Measurements from ENCODE around the gene OR52N4.

OR52N4 gene

GRCh38 chr11:5767056-5767455 lies 13.0 kb downstream of the OR52N4 start:
- no peak overlapping the region for H3K9ac ChIP-seq (ENCODE audit: low read depth, low read length)
- H3K4me1 ChIP-seq (ENCODE audit: insufficient read depth, low read length) = no peaks in the 10 kb centered on the region
- H3K36me3 ChIP-seq (ENCODE audit: insufficient read depth, low read length) = no peaks in the 10 kb centered on the region
- no peaks in the 10 kb centered on the region for H3K9me3 ChIP-seq (ENCODE audit: control insufficient read depth, insufficient read depth, low read length)

DNA sequence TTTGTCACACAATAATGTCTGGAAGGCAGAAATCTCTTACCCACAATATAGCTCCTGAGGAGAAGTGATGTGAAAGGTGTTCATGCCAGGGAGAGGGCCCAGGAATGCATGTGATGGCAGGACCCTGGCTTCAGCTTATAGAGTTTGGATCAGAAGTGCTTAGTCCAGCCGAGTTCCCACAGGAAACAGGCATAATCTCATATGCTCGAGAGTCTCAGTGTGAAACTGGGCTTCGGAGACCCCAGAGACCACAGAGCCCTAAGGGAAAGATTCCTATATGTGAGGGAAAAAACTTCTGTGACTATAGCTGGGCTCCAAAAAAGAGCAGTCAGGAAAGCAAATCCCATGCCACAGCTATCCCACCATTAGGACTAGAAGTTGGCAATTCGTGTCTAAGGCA lies 29.2 kb downstream of the OR52N4 start, which contains the start of gene OR52N5:
OR52N5 (minus strand) TSS at position 101 of the 400 bp plus-strand sequence. CDS start 4,721 bp downstream, outside the sequence.
- no peaks in the 10 kb centered on the region for H3K4me1 ChIP-seq (ENCODE audit: insufficient read depth, low read length)
- H3K36me3 ChIP-seq (ENCODE audit: insufficient read depth, low read length) = no peaks in the 10 kb centered on the region
- H3K9ac ChIP-seq (ENCODE audit: low read depth, low read length) = no peak within 1 kb of the TSS
- H3K9me3 ChIP-seq (ENCODE audit: control insufficient read depth, insufficient read depth, low read length) = no peaks in the 10 kb centered on the region

DNA sequence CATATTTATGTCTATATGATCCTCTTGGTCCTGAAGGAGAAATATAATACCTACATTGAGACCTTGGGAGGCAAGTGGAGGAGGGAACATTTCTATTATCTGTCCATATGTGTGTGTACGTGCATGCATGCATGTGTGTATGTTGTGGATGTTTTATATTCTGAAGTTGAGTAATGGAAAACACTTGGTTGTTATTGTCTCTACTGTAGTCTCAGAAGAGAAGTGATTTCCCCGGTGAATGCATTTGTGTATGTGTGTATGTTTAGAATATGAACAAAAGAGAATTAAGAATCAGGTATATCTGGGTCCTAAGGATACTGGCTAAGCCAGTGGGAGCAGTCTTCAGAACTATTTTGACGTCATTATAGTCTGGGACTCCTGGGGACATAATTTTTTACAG lies 37.1 kb downstream of the OR52N4 start, which contains the start of gene OR52N1:
OR52N1 (minus strand) TSS at position 101 of the 400 bp plus-strand sequence. CDS start 2,449 bp downstream, outside the sequence.
- Histone ChIP-seq H3K9me3 (ENCODE audit: control insufficient read depth, insufficient read depth, low read length) (no peaks in the 10 kb centered on the region), H3K36me3 (ENCODE audit: insufficient read depth, low read length) (no peaks in the 10 kb centered on the region), H3K4me1 (ENCODE audit: insufficient read depth, low read length) (no peaks in the 10 kb centered on the region), H3K9ac (ENCODE audit: low read depth, low read length) (no peak within 1 kb of the TSS)

DNA sequence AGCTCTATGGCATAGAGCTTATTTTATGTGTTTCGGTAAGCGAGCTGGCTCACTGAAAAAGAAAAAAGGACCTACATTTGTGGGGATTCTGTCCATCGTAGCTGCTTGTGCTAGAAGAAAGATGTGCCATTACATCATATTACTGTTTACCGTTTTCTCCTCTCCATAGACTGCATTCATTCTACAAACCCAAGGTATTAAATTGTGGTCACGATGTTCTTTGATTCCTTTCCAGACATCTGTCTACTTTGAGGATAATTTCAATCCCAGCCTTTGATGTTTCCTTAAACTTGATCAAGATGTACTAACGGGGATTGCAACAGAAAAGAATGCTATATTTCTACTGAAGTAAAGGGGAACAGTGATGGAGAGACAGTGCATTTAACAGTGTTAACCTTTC lies 42.5 kb downstream of the OR52N4 start:
- Histone ChIP-seq H3K36me3 (ENCODE audit: insufficient read depth, low read length) (no peaks in the 10 kb centered on the region), H3K4me1 (ENCODE audit: insufficient read depth, low read length) (no peaks in the 10 kb centered on the region), H3K9me3 (ENCODE audit: control insufficient read depth, insufficient read depth, low read length) (no peaks in the 10 kb centered on the region), H3K9ac (ENCODE audit: low read depth, low read length) (no peak overlapping the region)

- no peaks in the 10 kb centered on the region for H3K36me3 ChIP-seq (ENCODE audit: insufficient read depth, low read length)
- H3K4me1 ChIP-seq (ENCODE audit: insufficient read depth, low read length) = no peaks in the 10 kb centered on the region
- H3K9ac ChIP-seq (ENCODE audit: low read depth, low read length) = no peak overlapping the region
- no peaks in the 10 kb centered on the region; the same call in 1 of the 2 replicates for H3K9me3 ChIP-seq (ENCODE audit: control insufficient read depth, insufficient read depth, low read length)
Observed at GRCh38 chr11:5803982-5804381, 49.9 kb downstream of the OR52N4 start.
